Amniotic epithelial cell (primary cell): ENCODE data around the gene DNLZ.
A peak's percentile ranks its signal among the peaks of the same experiment; 100 is the strongest.

Experiments used
- DNase-seq: peaks from one replicate; pipeline ENCODE4 v3.0.0-alpha.2; 2010; ENCODE audit warnings: low read depth

DNLZ gene

DNA sequence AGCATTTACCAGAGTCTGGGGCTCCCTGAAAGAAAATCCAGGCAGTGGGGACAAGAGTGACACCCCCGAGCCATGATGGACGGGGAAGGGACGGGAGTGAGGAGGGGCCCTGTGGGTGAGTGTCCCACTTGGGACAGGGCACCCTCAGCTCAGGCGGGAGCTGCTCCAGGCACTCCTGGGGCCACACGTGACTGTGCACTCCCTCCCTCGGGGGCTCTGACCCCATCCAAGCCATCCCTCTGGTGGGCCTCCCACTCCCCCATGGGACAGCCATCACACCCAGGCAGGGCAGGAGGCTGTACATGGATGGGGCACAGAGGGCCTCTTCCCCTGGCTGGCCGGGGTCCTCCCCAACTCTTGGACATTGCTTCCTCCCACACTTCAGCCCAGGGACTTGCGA lies 12.9 kb upstream of the DNLZ start:
- DNase-seq = no peak

DNA sequence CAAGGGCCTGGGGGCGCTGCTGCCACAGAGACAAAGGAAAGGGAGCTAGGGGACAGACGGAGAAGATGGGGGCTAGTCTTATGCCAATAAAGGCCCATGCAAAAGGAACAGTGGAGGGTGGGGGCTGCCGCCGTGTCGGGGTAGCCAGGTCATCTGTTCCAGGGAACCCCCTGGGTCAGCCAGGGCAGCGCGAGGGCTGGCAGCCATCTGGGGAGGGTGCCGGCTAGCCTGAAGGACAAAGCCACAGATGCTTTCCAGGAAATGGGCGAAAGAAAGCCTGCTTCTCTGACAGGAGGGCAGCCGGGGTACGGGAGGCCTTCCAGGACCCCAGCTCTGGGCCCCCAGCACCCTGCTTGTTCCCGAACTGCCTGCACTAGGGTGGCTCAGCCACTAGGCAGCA lies 11.6 kb upstream of the DNLZ start:
- no peak for DNase-seq

GRCh38 chr9:136374183-136374575 lies 10.6 kb upstream of the DNLZ start:
- no peak for DNase-seq

- no peak for DNase-seq
These were observed 10.0 kb upstream of the DNLZ start, which contains the start of gene CARD9 for GRCh38 chr9:136373300-136374182. Gene CARD9, minus strand, starts transcription at chr9:136373669. Its CDS starts 1,591 bp downstream, at chr9:136372078.

DNA sequence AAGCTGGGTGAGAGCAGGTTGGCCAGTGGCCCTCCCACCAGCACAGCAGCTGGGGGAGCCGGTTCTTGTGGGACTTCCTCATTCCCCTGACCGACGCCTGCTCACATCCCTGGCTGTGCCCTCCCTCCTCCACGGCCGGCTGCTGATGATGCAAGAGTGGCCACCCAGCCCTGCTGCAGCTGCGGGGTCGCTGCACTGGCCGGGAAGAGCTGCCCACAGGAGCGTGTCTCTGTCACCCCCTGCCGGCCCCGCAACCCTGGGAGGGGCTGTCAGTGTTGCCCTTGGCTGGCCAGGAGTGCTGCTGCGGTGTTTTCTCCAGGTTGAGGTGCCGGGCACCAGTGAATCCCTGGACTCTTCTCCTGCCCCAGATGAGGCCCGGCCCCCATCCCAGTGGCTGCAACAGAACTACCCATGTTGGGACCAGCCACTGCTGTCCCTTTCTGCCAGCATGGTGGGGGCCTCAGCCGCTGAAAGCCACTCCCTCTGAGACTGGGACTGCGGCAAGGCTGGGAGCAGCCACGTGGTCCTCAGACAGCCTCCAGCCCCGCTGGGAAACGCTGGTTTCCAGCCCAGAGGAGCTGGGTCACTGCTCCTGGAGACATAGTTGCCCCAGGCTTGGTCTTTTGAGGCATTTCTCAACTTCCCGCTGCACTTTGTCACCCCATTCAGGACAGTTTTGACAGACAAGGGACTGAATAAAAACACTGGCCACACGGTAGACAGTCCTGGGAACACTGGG lies 9.2 kb upstream of the DNLZ start:
- DNase-seq = peak; percentile 69

DNA sequence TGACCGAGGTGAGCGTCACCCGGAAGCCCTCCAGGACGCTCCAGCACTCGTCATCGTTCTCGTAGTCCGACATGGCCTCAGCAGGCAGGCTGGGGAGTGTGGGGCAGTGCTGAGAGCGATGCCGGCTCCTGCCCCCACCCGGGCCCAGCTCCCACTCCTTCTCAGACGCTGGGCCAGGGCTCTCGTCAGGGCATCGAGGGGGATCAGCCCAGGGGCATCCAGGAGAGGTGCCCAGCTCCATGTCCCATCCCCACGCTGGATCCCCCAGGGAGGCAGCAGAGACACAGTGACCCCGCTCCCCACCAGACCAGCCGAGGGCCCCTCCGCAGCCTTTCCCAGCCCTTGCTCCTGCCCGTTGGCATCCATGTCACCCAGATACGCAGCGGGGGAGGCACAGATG lies 8.5 kb upstream of the DNLZ start:
- DNase-seq = no peak

DNA sequence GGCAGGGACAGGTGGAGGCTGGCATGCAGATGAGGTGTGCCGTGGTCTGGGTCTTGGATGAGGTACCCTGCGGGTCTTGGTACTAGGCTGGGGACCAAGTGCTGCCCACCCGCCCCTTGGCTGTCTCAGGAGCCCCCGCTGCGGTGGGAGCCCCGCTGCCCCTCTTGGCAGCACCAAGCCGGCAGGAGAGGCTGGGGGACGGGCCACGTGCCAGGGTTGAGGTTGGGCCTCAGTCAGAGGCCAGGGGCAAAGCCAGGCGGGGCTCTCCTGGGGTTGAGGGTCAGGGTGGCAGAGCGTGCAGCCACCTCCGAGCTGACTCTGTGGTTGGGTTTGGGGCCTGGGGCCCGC lies 8.0 kb upstream of the DNLZ start:
- DNase-seq = no peak

- DNase-seq = peak; percentile 60
These were observed 7.4 kb upstream of the DNLZ start for GRCh38 chr9:136370687-136371532.

DNA sequence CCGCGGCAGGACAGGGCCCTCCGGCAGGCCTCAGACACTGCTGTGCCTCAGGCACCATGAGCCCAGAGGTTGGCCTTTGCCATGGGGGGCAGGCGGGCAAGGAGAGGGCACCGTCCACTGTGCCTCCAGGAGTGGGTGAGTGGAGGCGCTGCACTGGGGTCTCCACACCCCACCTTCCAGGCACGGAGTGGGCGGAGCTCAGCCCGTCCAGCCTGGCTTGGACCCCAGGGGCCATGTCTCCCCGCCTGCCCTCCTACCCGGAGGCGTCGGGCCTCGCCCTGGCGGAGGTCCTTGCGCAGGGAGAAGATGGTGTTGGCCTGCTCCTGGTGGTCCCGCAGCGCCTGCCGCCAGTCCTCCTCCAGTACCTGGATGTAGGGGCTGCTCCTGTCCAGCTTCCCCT lies 6.5 kb upstream of the DNLZ start:
- no peak for DNase-seq

GRCh38 chr9:136368190-136368589 lies 4.6 kb upstream of the DNLZ start:
- no peak for DNase-seq

- DNase-seq = no peak
These were observed 4.0 kb upstream of the DNLZ start for GRCh38 chr9:136367296-136368145.

DNA sequence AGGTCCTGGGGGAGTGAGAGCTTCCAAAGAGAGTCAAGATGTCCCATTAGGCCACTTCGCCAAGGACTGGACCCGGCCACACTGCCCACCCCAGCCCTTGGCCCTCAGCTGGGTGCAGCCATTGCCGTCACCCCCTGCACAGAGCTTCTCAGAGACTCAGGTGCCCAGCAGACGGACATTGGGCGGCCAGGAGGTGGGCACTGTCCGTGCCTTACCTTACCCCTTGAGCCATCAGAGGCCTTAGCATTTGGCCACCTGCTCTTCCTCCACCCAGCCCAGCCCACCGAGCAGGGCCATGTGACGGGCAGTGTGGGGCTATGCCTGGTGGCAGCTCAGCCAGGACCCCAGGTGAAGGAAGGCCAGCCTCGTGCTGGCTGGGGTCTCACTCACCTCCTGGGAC lies 3.3 kb upstream of the DNLZ start:
- no peak for DNase-seq

DNA sequence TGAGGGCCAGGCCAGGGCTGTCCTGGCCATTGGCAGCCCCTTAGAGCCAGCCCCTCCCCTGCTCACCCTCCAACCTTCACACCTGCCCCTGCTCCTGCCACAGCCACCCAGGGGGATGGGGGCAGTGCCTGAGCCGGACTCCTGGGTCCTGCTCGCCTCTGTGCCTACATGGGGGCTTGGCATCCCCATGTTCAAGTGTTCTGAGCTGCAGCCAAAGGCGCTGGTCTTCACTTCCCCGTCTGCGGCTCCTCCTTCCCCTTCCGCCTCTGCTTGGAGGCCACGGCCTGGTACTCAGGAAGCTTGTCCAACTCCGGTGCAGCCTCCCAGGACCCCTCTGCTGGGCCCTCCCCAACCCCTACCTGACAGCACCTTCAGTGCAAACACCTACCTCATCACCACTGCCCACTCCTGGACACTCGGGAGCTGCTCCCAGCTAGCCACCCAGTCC lies 2.3 kb upstream of the DNLZ start:
- no peak for DNase-seq

DNA sequence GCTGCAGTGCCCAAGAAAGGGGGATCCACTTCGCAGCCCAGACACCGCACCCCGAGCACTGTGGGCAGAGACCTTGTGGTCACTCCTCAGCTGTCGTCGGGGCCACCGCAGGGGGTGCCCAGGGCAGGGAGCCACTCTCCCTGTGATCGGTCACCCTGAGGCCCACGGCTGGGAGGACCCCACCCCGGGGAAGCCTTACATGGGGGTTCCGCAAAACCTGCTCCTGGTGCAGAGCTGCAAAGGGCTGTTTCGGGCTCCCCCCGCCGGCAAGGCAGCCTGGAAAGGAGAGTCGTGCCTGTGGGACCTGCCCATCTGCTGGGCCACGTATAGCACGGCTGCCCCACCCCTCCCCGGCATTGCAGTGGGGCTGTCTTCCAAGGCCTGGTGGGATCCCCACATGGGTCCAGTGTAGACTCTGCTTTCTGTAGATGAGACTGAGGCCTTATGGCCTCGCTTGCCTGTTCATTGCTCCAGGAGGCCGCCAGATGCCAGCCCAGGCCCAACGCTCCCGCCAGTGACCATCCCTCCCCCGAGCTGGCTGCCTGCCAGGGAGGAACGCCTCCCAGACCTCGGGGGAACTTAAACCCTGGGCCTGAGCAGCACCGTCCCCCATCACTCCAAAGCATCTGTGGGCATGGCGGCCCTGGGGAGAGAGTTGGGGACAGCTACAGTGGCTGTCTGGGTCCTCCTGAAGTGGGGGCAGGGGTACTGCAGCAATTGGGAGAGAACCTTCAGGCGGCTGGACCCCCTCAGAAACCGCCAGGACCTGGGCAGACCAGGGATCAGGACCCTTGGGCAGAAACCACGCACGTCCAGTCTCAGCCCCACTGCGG lies 1.6 kb upstream of the DNLZ start:
- DNase-seq = no peak

DNA sequence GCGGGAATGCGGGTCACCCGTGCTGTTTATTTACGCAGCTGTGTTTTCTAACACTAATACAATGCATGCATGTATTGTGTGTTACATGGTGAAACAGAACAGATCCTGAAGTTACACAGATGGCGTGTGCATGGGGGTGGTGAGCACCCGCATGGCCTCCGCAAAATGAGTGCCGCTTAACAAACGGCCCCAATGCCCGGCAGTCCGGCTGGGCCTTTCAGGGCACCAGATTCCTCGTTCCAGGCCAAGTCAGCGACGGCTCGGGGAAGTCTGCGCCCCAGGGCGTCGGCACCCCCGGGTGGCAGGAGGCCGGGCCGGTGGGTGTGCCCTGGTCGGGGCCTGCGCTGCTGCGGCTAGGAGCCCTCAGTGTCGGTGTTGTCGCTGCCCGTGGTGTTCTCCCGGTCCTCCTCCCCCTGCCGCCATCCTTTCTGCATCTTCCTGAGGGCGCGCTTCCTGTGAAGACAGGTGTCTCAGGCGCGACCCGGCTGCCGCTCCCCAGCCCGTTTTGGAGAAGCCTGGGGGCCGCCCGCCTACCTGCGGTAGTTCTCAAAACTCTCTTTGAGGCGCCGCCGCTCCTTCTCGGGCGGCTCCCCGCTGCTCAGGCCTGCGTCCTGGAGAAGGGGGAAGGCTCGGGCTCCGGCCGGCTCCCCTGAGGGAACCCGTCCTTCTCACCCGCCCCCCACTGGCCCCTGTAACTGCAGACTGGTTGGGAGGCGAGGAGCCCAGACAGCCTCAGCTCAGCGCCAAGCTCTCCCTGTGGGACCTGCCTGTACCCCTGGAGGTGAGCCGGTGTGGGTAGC lies 605 bp upstream of the DNLZ start:
- DNase-seq = no peak

DNA sequence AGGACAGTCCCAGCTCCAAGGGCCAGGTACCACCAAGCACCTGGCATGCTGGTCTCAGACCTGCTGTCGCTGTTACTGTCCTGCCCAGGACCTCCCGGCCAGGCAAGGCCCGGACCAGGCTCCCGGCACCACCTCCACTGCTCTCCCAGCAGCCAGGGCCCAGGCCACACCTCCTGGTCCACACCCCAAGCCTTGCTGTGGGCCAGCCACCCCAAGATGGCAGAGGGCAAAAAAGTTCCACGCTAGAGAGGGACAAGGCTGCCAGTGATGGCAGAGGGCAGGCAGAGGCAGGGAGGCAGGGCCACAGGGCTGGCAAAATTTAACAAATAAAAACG lies 1.1 kb downstream of the DNLZ start:
- no peak for DNase-seq

GRCh38 chr9:136361754-136362449 lies 1.6 kb downstream of the DNLZ start:
- DNase-seq = no peak

DNA sequence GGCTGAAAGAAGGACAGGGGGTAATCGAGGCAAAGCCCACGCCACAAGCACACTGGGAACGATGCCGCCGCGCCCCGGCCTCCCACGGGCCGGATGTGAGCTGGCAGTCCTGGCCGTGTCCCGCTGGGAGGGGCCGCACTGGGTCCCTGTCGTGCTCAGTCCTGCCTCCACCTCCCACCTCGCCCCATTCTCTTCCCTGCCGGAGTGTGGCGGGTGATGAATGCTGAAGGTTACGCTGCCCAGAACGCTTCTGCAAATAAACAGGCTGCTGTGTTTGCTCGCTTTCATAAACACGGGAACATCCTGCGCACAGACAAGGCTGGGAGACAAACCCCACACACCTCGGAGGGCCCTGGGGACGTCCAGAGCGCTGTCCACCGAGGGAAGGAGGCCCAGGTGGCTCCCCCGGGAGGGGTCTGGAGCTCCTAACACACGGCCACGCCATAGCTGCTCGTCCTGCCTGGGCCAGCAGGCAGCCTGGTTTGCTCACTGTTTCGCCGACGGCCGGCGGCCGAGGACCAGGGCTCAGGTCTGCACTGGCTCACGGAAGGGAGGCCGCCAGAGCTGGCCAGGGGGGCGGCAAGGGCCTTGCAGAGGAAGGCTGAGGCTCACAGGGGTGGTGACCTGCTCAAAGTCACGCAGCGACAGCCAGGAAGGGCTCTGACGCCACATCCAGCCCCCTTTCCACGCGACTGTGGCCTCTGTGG lies 2.3 kb downstream of the DNLZ start:
- DNase-seq = peak; percentile 24
